ENCODE data around the gene HOXB9. TPM values are rescaled to one million over a fixed set of nuclear protein-coding genes. Genes with fewer than 3 reads are reported as not detected.

HOXB9 gene
- total and polyA plus RNA-seq, 8 donors: 11.3 TPM; not detected in 7

GRCh38 chr17:48611681-48612455, 14.3 kb downstream of the HOXB9 start:
- Histone ChIP-seq H3K36me3 (no peaks in the 10 kb centered on the region), H3K9me3 (no peaks in the 10 kb centered on the region), H3K4me3 (peak overlapping the region; percentile 48 to 62 (median 58)), H3K27ac (peak overlapping the region in 4 of 5 donors; percentile 73 to 93 (median 80)), H3K4me1 (peaks cover 30 to 59% (median 51%) of the 10 kb centered on the region in 4 donors), H3K27me3 (peaks cover 3 to 100% (median 100%) of the 10 kb centered on the region in 3 donors)
- DNase-seq: no peak
- TF ChIP-seq POLR2AphosphoS5 (IDR thresholded peaks at IDR 0.05) (no peak), EP300 (IDR thresholded peaks at IDR 0.05) (no peak), POLR2A (IDR thresholded peaks at IDR 0.05) (no peak), CTCF (IDR thresholded peaks at IDR 0.05) (no peak)
- intact Hi-C loops (cut with DNase I; ENCODE audit: low total_unique reads): no loop called here
- WGBS, 5 donors: 6 to 13% (median 9%) methylated on average over 30 to 36 of the region's 36 CpGs

- no peak for DNase-seq
- Histone ChIP-seq H3K4me1 (peaks cover 30 to 56% (median 51%) of the 10 kb centered on the region in 4 donors), H3K4me3 (peak overlapping the region; percentile 48 to 62 (median 58)), H3K27ac (peak overlapping the region in 4 of 5 donors; percentile 73 to 93 (median 80)), H3K9me3 (peaks cover 0 to under 1% (median 0%) of the 10 kb centered on the region in 4 donors), H3K36me3 (no peaks in the 10 kb centered on the region), H3K27me3 (peaks cover 3 to 100% (median 100%) of the 10 kb centered on the region in 3 donors)
- intact Hi-C loops (cut with DNase I; ENCODE audit: low total_unique reads): no loop called here
- no peak for TF ChIP-seq POLR2AphosphoS5 (IDR thresholded peaks at IDR 0.05)
- TF ChIP-seq EP300 (IDR thresholded peaks at IDR 0.05): no peak
- TF ChIP-seq CTCF (IDR thresholded peaks at IDR 0.05): no peak
- no peak for TF ChIP-seq POLR2A (IDR thresholded peaks at IDR 0.05)
- WGBS, 5 donors: 3 to 9% (median 4%) methylated on average over 15 to 22 of the region's 22 CpGs
Measured at GRCh38 chr17:48611213-48611612, 14.9 kb downstream of the HOXB9 start.

GRCh38 chr17:48610282-48611211, 15.6 kb downstream of the HOXB9 start, which contains the start of gene HOXB7:
HOXB7 (minus strand) TSS chr17:48611017; CDS start chr17:48610918, 99 bp downstream.
- TF ChIP-seq CTCF (IDR thresholded peaks at IDR 0.05): no peak
- peak in 1 of 3 donors; percentile 8 for TF ChIP-seq POLR2AphosphoS5 (IDR thresholded peaks at IDR 0.05)
- intact Hi-C loops (cut with DNase I; ENCODE audit: low total_unique reads): no loop called here
- Histone ChIP-seq H3K27ac (peak within 1 kb of the TSS; percentile 62 to 93 (median 73)), H3K4me3 (peak within 1 kb of the TSS; percentile 48 to 62 (median 58)), H3K4me1 (peaks cover 30 to 55% (median 51%) of the 10 kb centered on the region in 4 donors), H3K36me3 (no peaks in the 10 kb centered on the region), H3K27me3 (peaks cover 0 to 100% (median 100%) of the 10 kb centered on the region in 3 donors), H3K9me3 (peaks cover 0 to 3% (median 0%) of the 10 kb centered on the region in 4 donors)
- whole genome bisulfite sequencing, 5 donors: 2 to 3% (median 3%) methylated on average over 35 to 79 of the region's 79 CpGs
- peak; percentile 45 to 83 for DNase-seq

GRCh38 chr17:48609759-48610281, 16.3 kb downstream of the HOXB9 start:
- Histone ChIP-seq H3K9me3 (peaks cover 0 to 3% (median 0%) of the 10 kb centered on the region in 4 donors), H3K36me3 (no peaks in the 10 kb centered on the region), H3K4me3 (peak overlapping the region; percentile 48 to 62 (median 58)), H3K27ac (peak overlapping the region; percentile 62 to 93 (median 73)), H3K4me1 (peaks cover 30 to 55% (median 50%) of the 10 kb centered on the region in 4 donors), H3K27me3 (peaks cover 0 to 100% (median 100%) of the 10 kb centered on the region in 3 donors)
- intact Hi-C loops (cut with DNase I; ENCODE audit: low total_unique reads): no loop called here
- TF ChIP-seq CTCF (IDR thresholded peaks at IDR 0.05) (no peak), POLR2A (IDR thresholded peaks at IDR 0.05) (no peak), POLR2AphosphoS5 (IDR thresholded peaks at IDR 0.05) (no peak), EP300 (IDR thresholded peaks at IDR 0.05) (no peak)
- DNase-seq: no peak
- WGBS, 5 donors: 5 to 9% (median 8%) methylated on average over 12 to 15 of the region's 15 CpGs
